Ureter (tissue), 1 donor: Measurements from ENCODE around the gene CABLES2. TPM values are rescaled to one million over a fixed set of nuclear protein-coding genes. Genes with fewer than 3 reads are reported as not detected.

Experiments
- DNase-seq: peaks from one replicate; pipeline ENCODE4 v3.0.0-alpha.2; 2020; ENCODE audit warnings: low spot score
- total RNA-seq: library from RNA; stranded (reverse); gene quantifications from one replicate; pipeline ENCODE4 v1.2.4, GENCODE V29; 2023
- donor health status: DM: yes; HTN: yes; CAD: no.

Gene CABLES2
- total RNA-seq, 1 donor from 2014 or later, result 4.0 TPM

DNA sequence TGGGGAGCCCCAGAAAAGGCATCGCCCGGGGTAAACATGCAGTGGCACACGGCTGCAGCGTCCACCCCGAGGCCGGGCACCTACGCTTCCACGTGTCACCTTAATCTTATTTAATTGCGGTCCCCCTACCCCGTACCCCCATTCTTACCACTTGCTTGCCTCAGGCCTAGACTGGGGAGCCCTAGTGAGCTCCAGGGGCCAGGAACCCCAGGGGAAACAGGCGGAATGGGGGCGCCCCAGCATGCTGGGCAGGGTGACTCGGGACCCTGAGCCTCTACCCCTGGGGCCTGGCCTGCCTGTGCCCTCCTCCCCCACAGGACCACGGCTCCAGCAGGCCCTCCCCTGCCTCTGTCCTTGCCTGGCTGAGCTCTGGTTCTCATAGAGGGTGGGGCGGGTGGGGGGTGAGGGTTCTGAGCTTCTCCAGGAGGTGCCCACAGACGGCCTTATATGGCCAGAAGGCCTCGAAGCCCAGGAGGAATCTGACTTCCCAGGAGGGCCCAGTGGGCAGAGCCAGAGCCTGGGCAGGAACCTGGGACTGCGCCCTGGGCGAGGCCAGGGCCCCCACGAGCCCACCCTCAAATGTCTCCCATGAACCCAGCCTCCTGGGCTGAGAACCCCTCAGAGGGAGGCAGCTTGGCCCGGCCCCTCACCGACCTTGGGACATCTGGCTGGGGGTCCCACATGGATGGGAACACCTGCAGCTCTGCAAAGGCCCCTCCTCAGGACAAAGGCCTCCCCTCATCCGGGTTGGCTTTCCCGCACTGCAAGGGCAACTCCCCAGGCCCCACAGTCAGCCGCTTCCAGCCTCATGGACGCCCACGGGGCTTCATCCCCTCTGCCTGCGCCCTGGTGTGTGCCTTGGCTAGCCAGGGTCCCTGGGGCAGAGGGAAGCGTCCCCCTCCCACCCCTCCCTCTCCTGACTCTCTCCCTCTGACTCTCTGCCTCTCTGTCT lies 34.8 kb downstream of the CABLES2 start:
- DNase-seq, result no peak

GRCh38 chr20:62371588-62372041 lies 35.5 kb downstream of the CABLES2 start:
- DNase-seq, result no peak

DNA sequence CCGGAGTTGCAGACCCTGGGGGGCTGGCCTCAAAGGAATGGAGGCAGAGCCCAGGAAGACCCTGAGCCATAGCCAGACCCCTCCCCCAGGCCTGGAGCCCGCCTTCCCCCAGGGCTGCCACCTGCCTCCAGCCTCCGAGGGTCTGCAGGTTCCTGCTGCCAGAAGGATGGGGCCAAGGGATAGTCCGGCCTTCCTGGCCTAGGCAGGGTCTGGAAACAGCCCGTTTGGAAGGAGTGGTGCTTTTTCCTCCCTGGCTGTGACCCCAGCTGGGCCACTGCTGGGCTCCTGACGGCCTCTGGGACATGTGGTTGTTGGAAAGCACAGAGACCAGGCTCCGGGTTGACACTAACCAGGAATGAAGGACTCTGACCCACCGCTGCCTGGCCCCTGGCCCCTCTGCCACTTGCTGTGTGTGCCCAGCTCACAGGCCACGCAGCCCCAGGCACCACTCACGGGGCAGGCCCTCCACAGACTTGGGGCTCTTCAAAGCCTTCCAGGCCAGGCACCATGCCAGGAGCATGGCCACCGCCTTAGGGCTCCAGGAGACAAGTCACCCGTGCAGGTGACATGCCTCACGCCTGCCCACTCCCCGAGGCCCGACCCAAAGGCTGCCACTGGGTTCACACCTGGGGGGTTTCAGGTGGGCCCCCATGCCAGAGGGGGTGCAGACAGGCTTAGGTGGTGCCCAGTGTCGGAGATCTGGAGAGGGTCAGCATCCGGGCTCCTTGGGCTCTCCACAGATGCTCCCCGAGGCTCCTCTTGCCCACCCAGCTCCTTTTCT lies 36.1 kb downstream of the CABLES2 start:
- DNase-seq, result no peak

GRCh38 chr20:62370115-62370806 lies 36.8 kb downstream of the CABLES2 start:
- DNase-seq, result no peak

GRCh38 chr20:62369815-62370114 lies 37.3 kb downstream of the CABLES2 start:
- DNase-seq, result no peak

- DNase-seq, result no peak
Measured at GRCh38 chr20:62368976-62369814, 37.9 kb downstream of the CABLES2 start.

GRCh38 chr20:62368392-62368975 lies 38.6 kb downstream of the CABLES2 start:
- no peak for DNase-seq

GRCh38 chr20:62367633-62368391 lies 39.3 kb downstream of the CABLES2 start:
- DNase-seq, result no peak

- no peak for DNase-seq
Measured at GRCh38 chr20:62367136-62367632, 39.9 kb downstream of the CABLES2 start, which contains the start of gene LAMA5. Gene LAMA5 (minus strand): TSS chr20:62367312. CDS start chr20:62367245, 67 bp downstream.

DNA sequence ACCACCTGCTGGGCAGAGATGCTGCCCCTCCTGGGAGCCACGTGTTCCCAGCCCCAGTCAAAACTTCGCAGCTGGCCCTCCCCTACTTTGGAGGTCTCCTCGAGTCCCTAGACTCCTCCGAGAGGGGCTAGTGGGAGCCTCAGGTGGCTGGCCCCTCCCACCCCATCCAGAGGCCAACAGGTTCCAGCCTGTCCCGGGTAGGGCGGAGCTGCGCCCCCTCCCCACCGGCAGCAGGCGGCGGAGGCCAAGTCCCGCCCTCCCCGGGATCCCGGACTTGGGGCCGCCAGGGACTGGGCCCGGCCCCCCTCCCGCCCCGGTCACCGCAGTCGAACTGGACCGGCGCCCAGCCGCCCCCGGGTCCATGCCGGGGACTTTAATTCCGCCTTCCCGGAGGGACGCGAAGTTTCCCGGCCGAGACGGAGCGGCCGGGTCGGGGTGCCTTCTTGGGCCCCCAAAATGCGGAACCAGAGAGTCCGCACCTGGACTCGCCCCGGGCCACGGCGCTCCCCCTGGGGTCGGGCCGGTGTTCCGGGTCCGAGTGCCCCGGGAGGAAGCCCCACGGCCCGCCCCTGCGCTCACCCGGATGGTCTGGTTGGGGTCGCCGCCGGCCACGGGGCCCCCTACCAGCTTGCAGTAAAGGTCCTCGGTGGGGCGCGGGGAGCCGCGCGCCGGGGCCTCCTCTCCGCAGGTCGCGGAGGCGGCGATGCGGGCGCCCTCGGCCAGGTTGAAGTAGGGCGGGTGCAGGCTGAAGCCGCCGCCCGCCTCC lies 40.5 kb downstream of the CABLES2 start:
- no peak for DNase-seq

DNA sequence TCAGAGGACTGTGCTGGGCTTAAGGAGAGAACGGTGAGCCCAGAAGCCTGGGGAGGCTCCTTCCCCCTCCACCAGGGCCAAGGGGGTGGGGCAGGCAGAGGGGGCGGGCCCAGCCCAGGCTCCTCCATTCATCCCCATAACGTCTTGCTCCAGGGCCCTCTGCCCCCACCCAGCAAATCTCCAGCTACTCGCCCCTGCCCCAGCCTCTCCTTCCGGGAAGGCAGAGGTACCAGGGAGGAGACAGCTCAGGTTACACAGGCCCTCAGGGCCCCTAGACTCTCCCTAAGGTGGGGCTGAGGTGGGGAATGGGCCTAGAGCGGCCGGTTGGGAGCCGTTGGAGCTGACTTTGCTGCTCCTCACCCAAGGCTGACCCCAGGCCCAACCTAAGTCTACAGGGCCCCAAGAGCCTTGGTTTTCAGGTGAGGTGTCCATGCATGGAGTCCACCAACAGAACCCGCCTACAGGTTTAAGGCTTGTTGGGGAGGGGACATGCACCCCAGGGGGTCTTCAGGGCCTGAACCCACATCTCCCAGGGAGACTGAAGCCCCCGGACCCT lies 41.2 kb downstream of the CABLES2 start:
- peak; percentile 85 for DNase-seq

GRCh38 chr20:62364911-62365736 lies 42.0 kb downstream of the CABLES2 start:
- peak; percentile 67 for DNase-seq

- peak; percentile 50 for DNase-seq
Measured at GRCh38 chr20:62363920-62364851, 42.9 kb downstream of the CABLES2 start.

GRCh38 chr20:62362991-62363919 lies 43.8 kb downstream of the CABLES2 start:
- peak; percentile 43 for DNase-seq

DNA sequence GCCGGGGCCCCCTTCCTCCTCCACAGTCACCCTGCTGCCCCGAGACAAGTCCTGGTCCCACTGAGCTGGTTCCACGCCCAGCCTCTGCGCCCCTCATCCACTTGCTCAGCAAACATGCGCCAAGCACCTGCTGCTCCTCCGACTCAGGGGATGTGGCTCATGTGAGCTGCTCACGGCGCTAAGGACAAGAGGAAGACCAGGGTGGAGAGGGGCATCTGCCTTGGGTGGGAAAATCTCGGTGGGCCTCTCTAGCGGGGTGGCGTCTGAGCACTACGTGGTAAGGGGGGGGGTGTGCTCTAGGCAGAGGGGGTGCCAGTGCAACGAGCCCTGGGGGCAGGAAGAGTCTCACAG lies 44.5 kb downstream of the CABLES2 start:
- DNase-seq, result peak; percentile 51
